ENCODE results near the gene SPR. TPM values are rescaled to one million over a fixed set of nuclear protein-coding genes. Genes with fewer than 3 reads are reported as not detected.

The SPR gene
- total and polyA plus RNA-seq, 2 donors (not counting 1 experiment from before 2014, with no cell fraction given), result not detected

DNA sequence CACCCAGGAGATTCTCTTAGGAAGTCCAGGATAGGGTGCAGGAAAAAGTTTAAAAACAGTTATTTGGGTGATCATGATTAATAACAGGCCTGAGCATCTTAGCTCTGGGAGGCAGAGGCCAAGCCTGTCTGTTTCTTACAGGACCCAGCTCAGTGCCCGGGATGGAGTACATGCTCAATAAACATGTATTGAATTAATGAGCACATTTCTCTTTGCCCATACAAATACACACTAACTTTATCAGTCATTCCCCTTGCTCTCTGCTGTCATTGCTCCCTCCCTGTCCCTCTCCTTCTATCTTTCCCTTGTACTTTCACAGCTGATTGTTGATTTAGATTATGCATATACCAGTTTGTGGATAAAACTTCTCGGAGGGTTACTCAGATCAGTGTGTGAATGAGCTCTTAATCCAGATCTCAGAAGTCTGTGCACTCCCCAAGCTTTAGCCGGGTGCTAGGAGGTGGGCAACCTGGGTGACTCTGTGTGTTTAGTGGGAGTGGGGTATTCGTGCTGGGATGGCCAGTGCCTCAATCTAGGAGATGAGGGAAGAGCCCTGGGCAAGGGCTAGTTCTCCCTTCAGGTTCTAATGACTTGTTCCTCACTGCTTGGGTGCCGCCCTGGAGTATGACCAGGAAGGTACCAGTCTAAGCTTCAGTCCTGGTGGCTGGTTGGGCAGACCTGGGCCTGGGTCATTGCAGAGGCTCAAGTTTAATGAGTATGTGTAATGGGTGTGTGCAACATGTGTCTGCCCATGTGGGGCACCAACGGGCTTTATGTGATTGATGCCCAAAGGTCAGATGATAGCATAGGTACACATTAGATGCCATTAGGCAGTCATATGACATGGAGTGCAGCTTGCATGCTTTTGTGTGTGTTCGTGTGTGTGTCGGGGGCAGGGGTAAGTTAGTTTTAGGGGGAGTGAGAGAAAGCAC lies 40.7 kb downstream of the SPR start:
- no peak overlapping the region for H3K4me3 Mint-ChIP-seq
- ChIA-PET POLR2A (no interaction called here), CTCF (interaction anchor here (1.0 kb wide), 1 partner anchor 67 kb away, joined by 3 read pairs; no protein-coding TSS in a partner anchor)
- peaks cover 25% of the 10 kb centered on the region for H3K27me3 Mint-ChIP-seq
- H4K20me1 ChIP-seq (ENCODE audit: control insufficient read depth, insufficient read depth, low read length, poor library complexity, severe bottlenecking), result no peaks in the 10 kb centered on the region
- no peak overlapping the region for H3K27ac Mint-ChIP-seq
- DNase-seq (no peak), ATAC-seq (ENCODE audit: low read depth) (no peak)
- H3K9me3 Mint-ChIP-seq (ENCODE audit: insufficient read depth), result no peaks in the 10 kb centered on the region
- H3K36me3 ChIP-seq (replicated peaks in 1 of 2; ENCODE audit: control extremely low read depth in 1 of 2, control insufficient read depth in 1 of 2, extremely low read depth in 1 of 2, insufficient read depth in 2 of 2, low read length in 1 of 2), result no peaks in the 10 kb centered on the region
- no peak for TF ChIP-seq EZH2 (IDR thresholded peaks at IDR 0.05; ENCODE audit: borderline replicate concordance, insufficient read depth, low read depth, low read length, poor library complexity, severe bottlenecking)
- TF ChIP-seq, protein P1, sequence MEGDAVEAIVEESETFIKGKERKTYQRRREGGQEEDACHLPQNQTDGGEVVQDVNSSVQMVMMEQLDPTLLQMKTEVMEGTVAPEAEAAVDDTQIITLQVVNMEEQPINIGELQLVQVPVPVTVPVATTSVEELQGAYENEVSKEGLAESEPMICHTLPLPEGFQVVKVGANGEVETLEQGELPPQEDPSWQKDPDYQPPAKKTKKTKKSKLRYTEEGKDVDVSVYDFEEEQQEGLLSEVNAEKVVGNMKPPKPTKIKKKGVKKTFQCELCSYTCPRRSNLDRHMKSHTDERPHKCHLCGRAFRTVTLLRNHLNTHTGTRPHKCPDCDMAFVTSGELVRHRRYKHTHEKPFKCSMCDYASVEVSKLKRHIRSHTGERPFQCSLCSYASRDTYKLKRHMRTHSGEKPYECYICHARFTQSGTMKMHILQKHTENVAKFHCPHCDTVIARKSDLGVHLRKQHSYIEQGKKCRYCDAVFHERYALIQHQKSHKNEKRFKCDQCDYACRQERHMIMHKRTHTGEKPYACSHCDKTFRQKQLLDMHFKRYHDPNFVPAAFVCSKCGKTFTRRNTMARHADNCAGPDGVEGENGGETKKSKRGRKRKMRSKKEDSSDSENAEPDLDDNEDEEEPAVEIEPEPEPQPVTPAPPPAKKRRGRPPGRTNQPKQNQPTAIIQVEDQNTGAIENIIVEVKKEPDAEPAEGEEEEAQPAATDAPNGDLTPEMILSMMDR (IDR thresholded peaks at IDR 0.05), result no peak
- no peak overlapping the region for H3K4me3 ChIP-seq (ENCODE audit: control extremely low read depth in 1 of 5, extremely low read depth in 1 of 5, insufficient read depth in 1 of 5, low read depth in 2 of 5, low read length in 4 of 5)
- peaks cover 0 to 68% (median 51%) of the 10 kb centered on the region in 4 experiments for H3K27me3 ChIP-seq (replicated peaks in 1 of 4; ENCODE audit: control extremely low read depth in 1 of 4, control insufficient read depth in 3 of 4, insufficient read depth in 4 of 4, low read length in 3 of 4)
- H3K4me1 ChIP-seq (ENCODE audit: control insufficient read depth in 2 of 2, insufficient read depth in 2 of 2, low read length in 2 of 2), result peaks cover 16 to 20% of the 10 kb centered on the region in 2 donors
- WGBS (ENCODE audit: insufficient coverage), result 86% methylated on average over 7 of the region's 8 CpGs
- intact Hi-C loops (cut with micrococcal nuclease), result no loop called here
- peaks cover 7% of the 10 kb centered on the region for H3K4me1 Mint-ChIP-seq
- no peak overlapping the region for H3K4me2 ChIP-seq (replicated peaks; ENCODE audit: low read depth, low read length, poor library complexity, severe bottlenecking)
- H3K27ac ChIP-seq (ENCODE audit: low read length in 2 of 2), result no peak overlapping the region
- H2AFZ ChIP-seq (ENCODE audit: insufficient read depth, low read depth, low read length, poor library complexity, severe bottlenecking), result no peak overlapping the region
- H3K9ac ChIP-seq (ENCODE audit: low read length), result no peak overlapping the region
- H3K9me3 ChIP-seq (ENCODE audit: control extremely low read depth in 1 of 3, control insufficient read depth in 2 of 3, insufficient read depth in 1 of 3, low read length in 2 of 3), result peaks cover 0 to 17% (median 0%) of the 10 kb centered on the region in 3 donors
- H3K79me2 ChIP-seq (ENCODE audit: control insufficient read depth, insufficient read depth, low read length), result no peaks in the 10 kb centered on the region

DNA sequence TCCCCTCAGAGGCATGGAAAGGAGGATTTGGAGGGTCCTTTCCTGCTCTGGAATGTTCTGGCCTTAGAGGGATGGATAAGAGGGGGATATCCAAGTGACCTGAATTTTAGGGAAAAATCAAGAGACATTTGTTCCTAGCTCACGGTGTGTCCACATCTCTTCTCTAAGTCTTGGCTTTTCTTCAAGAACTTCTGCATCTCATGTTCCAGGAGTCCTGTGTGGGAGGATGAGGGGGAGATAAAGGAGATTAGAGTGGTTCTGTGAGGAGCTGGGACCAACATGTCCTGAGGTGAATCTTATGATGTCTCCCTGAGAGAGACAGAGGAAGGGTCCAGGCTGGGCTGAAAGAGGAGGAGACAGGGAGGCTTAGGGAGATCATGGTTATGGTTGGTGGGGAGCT lies 41.8 kb downstream of the SPR start:
- Mint-ChIP-seq H3K27ac (no peak overlapping the region), H3K4me3 (no peak overlapping the region), H3K27me3 (peaks cover 15% of the 10 kb centered on the region), H3K4me1 (peaks cover under 1% of the 10 kb centered on the region), H3K9me3 (ENCODE audit: insufficient read depth) (no peaks in the 10 kb centered on the region)
- Histone ChIP-seq H3K27me3 (replicated peaks in 1 of 4; ENCODE audit: control extremely low read depth in 1 of 4, control insufficient read depth in 3 of 4, insufficient read depth in 4 of 4, low read length in 3 of 4) (peaks cover 0 to 57% (median 40%) of the 10 kb centered on the region in 4 experiments), H4K20me1 (ENCODE audit: control insufficient read depth, insufficient read depth, low read length, poor library complexity, severe bottlenecking) (no peaks in the 10 kb centered on the region), H2AFZ (ENCODE audit: insufficient read depth, low read depth, low read length, poor library complexity, severe bottlenecking) (no peak overlapping the region), H3K79me2 (ENCODE audit: control insufficient read depth, insufficient read depth, low read length) (no peaks in the 10 kb centered on the region), H3K27ac (ENCODE audit: low read length in 2 of 2) (no peak overlapping the region), H3K9ac (ENCODE audit: low read length) (no peak overlapping the region), H3K36me3 (replicated peaks in 1 of 2; ENCODE audit: control extremely low read depth in 1 of 2, control insufficient read depth in 1 of 2, extremely low read depth in 1 of 2, insufficient read depth in 2 of 2, low read length in 1 of 2) (no peaks in the 10 kb centered on the region), H3K4me2 (replicated peaks; ENCODE audit: low read depth, low read length, poor library complexity, severe bottlenecking) (no peak overlapping the region), H3K4me1 (ENCODE audit: control insufficient read depth in 2 of 2, insufficient read depth in 2 of 2, low read length in 2 of 2) (peaks cover 11 to 12% of the 10 kb centered on the region in 2 donors), H3K4me3 (ENCODE audit: control extremely low read depth in 1 of 5, extremely low read depth in 1 of 5, insufficient read depth in 1 of 5, low read depth in 2 of 5, low read length in 4 of 5) (no peak overlapping the region), H3K9me3 (ENCODE audit: control extremely low read depth in 1 of 3, control insufficient read depth in 2 of 3, insufficient read depth in 1 of 3, low read length in 2 of 3) (peaks cover 0 to 13% (median 0%) of the 10 kb centered on the region in 3 donors)
- ChIA-PET POLR2A (no interaction called here), CTCF (no interaction called here)
- intact Hi-C loops (cut with micrococcal nuclease), result no loop called here
- ATAC-seq (ENCODE audit: low read depth) (no peak), DNase-seq (no peak)
- no CpG with 5 or more reads among the region's 1 CpG for WGBS (ENCODE audit: insufficient coverage)
- TF ChIP-seq EZH2 (IDR thresholded peaks at IDR 0.05; ENCODE audit: borderline replicate concordance, insufficient read depth, low read depth, low read length, poor library complexity, severe bottlenecking), result no peak
- TF ChIP-seq, protein P1 (IDR thresholded peaks at IDR 0.05), result no peak

Data from B cell (primary cell).